GM18517 (cell line): ENCODE data around the gene RAB37.
A peak's percentile ranks its signal among the peaks of the same experiment; 100 is the strongest.

ENCODE experiments used
- ATAC-seq: cut with Tn5 transposase; IDR thresholded peaks from one replicate; pipeline ENCODE4 v1.9.1; 2021; ENCODE audit warnings: mild to moderate bottlenecking, moderate library complexity; ENCODE audit not compliant: unreplicated experiment

Gene RAB37

DNA sequence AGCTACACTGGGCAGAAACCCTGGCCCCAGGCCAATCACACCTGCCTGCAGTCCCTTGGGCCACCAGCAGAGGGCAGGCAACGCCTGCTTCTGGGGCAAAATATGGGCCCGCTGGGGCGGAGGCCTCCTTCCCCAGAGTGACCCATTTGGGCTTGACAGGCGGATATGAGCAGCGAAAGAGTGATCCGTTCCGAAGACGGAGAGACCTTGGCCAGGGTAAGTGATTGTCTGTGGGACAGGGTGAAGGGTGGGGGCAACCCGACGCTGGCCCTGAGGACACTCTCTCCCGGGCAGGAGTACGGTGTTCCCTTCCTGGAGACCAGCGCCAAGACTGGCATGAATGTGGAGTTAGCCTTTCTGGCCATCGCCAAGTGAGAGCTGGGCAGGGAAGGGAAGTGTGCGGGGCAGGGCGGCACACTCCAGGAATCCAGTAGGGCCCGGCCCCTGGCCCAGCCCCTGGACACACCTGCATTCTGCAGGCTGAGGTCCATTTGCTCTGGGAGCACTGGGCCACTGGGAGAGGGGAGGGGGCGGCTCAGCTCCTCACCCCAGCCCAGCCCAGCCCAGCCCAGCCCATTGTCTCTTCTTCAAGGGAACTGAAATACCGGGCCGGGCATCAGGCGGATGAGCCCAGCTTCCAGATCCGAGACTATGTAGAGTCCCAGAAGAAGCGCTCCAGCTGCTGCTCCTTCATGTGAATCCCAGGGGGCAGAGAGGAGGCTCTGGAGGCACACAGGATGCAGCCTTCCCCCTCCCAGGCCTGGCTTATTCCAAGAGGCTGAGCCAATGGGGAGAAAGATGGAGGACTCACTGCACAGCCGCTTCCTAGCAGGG is 7.9 kb downstream of the RAB37 start:
- no peak for ATAC-seq

DNA sequence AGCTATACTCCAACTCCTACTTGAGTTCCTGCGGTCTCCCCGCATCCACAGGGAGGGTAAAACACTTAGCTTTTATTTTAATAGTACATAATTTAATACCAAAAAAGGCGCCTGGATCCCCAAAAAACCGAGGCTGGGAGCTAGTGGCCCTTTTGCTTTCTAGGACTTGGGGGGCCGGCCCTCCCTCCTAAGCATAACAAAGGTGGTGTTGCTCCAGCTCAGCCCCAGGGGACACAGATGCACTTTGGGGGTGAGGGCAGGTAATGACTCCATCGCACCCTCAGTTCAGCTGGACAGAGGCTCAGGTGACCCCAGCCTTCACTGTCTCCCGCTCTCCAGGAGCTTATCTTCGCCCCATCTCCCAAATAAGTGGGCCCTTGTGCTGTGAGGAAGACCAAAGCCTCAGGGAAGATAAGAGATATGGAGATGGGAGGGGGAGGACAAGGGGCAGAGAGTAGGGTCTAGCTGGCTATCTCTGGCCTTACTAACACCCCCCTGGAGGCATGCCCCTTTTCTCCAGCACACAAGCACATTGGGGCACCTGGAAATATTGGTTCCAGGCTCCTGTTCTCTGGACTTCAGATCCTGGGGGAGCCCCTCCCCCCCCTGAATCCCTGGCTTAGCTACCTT is 8.6 kb downstream of the RAB37 start:
- ATAC-seq = no peak

DNA sequence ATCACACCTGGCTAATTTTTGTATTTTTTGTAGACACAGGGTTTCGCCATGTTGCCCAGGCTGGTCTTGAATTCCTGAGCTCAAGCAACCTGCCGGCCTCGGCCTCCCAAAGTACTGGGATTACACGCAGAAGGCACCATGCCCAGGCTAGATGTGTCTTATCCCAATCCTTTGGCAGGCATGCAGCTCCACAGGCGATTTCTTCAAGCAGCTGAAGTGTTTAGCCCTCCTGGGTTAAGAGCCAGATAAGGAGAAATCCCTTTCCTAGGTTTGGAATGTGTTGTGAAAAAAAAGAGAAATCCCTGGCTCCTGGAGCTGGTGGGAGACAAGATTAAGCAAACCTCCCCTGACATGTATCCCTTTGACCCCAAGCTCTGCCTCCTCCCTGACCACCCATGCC is 9.3 kb downstream of the RAB37 start:
- ATAC-seq = no peak

DNA sequence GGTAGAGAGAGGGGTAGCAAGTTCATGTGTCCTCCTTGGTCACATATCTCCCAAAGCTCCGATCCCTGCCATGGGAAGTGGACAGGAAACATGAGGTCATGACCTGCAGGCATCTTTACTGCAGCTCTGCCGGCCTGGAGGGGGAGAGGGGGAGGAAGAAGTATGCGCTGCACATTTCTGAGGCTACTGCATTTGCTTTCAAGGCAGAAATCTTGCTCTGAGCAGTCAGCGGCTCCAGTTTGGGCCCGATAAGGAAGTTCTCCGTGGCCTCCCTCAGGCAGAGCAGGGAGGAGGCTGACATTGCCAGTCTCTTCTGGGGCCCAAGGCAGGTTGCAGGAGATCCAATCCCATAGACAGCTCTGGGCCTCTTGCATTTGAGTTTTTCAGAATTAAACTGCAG is 9.9 kb downstream of the RAB37 start:
- no peak for ATAC-seq

DNA sequence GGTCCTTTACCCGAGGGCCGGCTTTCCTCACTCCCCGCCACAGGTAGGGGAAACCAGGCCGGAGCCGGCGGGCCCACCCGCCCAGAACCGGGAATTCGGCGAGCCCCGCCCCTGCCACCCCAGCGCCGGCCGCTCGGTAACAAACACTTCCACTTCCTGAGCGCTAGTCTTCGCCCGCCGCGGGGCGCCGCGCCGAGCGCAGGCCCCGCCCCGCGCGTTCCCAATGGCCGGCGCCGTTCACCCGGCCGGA is 11.1 kb downstream of the RAB37 start:
- peak; percentile 74 for ATAC-seq

DNA sequence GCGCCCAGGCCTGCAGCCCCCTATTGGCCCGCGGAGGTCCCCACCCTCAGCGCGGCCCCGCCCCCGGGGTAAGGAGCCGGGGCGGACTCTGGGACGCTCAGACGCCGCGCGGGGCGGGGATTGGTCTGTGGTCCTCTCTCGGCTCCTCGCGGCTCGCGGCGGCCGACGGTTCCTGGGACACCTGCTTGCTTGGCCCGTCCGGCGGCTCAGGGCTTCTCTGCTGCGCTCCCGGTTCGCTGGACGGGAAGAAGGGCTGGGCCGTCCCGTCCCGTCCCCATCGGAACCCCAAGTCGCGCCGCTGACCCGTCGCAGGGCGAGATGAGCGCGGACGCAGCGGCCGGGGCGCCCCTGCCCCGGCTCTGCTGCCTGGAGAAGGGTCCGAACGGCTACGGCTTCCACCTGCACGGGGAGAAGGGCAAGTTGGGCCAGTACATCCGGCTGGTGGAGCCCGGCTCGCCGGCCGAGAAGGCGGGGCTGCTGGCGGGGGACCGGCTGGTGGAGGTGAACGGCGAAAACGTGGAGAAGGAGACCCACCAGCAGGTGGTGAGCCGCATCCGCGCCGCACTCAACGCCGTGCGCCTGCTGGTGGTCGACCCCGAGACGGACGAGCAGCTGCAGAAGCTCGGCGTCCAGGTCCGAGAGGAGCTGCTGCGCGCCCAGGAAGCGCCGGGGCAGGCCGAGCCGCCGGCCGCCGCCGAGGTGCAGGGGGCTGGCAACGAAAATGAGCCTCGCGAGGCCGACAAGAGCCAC is 11.6 kb downstream of the RAB37 start, which contains the start of gene NHERF1:
Gene NHERF1, plus strand, starts transcription at position 100 of the 750 bp plus-strand sequence. Its CDS starts 219 bp downstream, at position 319.
- ATAC-seq = peak; percentile 25

DNA sequence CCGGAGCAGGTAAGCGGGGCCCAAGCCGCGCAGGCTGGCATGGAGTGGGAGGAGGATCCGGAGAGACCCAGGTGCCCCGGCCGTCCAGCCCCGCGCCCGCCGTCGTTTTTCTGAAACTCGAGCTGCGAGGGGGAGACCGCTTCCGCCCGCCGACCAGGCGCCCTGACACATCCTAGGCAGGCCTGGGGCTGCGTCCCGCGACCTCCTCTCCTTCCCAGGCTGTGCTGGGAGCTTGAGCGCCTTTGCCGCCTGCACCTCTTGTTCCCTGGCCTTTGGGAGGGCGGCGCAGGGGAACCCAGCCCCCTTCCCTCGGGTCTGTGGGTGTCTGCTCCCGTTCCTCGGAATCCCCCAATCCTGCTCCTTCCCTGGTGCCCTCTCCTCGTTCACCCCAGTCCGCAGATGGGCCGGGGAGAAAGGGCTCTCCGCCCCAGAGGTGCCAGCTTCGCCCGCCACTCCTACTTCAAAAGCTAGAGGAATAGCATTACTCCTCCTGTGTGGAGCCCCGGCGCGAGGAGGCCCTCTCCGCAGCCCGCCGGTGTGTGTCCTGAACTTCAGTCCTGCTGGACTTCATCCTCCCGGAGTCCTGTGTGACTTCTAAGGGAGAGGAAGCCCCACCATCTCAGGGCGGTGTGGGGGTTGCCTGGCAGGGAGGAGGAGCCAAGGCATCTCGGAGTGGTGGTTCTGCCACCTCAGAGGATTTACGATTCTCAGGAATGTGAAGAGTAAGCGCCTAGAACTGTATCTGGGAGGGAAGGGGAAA is 12.4 kb downstream of the RAB37 start:
- ATAC-seq = no peak

DNA sequence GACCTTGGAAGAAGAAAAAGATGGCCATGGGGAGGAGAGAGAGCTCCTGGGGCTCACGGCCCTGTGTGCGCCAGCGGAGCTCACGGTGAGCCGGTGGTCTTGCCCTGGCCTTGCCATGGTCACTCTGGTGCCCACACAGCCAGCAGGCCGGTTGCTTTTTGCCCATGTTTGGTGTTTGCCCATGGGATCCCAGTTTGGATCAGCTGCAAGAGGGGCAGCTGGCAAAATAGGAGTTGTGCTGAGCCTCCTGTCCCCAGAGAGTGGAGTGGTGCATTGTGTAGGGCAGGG is 12.9 kb downstream of the RAB37 start:
- ATAC-seq = no peak

DNA sequence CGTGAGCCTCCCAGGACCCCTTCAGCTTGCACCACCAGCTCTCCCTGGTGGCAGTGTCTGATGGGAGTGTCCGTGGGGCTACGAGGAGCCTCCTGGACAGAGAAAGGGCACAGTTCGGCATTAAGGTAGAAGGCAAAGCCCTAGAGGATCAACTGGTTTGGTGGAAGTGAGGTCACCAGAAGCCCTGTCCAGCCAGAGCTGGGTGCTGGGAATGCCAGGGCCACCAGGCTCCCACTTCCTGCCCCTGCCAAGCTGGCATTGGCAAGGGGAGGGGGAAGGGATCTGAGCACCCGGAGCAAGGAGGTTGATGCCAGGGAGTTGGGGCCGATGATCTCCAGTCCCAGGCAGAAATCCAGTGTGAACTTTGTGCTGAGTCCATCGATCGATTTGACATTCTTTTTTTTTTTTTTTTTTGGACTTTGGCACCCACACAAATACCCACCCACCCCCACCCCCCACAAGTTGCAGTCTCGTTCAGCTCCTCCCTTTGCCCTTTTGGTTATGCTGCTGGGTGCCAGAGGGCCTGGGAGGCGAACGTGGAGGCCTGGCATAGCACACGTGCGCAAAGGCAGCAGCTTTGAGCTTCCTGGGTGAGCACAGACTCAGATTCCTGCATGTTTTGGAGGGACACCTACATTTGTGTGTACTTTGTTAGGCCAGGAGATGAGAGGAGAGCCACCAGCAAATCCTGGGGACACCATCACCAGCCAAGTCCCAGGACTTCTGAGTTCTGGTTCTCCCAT is 13.4 kb downstream of the RAB37 start:
- ATAC-seq = no peak

DNA sequence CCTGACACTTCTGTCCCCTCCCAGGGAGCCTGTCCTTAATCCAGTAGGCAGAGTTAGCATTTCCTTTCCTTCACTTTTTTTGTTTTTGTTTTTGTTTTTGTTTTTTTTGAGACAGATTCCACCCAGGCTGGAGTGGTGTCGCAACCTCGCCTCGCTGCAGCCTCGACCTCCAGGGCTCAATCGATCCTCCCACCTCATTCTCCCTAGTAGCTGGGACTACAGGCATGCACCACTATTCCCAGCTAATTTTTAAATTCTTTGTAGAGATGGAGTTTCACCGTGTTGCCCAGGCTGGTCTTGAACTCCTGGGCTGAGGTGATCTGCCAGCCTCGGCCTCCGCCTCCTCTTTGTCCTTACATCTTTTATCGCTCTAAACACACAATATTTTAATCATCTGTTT is 15.4 kb downstream of the RAB37 start:
- no peak for ATAC-seq

DNA sequence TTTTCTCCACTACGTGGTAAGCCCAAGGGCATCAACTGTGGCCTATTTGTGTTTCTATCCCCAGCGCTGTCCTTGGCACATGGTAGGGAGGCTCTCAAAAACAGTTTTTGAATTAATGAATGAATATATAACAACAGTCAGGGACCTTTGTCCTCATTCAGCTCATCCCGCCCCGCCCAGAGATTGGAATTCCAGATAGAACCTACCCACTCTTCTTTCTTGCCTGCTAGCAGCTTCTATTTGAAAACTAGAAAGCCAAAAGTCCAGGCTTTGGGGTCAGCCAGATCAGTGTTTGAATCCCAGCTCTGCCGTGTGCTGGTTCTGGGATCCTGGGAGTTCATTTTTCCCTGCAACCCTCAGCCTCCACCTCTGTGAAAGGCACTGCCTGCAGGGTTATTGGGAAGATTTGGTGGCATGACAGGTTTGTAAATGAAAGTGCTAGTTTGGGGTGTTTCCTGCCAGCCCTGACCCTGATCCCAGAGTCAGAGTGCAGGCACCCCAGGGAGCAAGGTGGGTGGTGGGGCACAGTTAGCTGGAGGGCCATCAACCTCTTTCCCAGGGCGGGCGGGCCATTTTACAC is 15.9 kb downstream of the RAB37 start:
- no peak for ATAC-seq

DNA sequence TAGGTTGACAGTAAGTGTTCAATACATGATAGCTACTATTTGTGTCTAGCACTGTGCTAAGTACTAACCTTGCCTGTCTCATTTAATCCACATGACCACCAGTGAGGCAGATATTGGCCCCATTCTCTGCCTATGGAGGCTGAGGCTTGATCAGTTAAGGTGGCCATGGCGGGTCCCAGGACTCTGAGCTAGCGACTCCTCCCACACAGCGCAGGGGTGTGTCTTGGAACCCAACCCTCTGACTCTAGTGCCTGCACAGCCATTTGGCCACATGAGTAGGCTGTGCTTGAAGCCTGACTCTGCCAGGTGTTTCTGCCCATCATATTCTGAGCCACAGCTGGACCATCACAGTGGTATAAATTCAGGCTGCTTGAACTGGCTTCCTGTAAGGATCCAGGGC is 17.8 kb downstream of the RAB37 start:
- ATAC-seq = no peak

DNA sequence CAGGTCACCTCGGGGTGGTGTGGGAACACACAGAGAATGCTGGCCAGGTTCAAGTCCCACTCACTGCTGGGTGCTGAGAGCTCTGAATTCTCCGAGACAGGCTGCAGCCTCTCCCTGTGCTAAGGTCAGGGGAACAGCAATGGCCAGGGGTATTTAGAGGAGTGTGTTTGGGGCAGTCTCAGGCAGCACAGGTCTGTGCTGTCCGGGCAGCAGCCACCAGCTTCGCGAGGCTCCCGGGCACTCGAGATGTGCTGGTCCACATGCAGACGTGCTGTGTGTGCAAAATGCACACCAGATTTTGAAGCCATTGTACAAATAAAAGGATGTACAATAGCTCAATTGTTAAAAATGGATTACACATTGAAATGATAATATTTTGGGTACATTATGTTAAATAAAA is 18.5 kb downstream of the RAB37 start:
- ATAC-seq = no peak

DNA sequence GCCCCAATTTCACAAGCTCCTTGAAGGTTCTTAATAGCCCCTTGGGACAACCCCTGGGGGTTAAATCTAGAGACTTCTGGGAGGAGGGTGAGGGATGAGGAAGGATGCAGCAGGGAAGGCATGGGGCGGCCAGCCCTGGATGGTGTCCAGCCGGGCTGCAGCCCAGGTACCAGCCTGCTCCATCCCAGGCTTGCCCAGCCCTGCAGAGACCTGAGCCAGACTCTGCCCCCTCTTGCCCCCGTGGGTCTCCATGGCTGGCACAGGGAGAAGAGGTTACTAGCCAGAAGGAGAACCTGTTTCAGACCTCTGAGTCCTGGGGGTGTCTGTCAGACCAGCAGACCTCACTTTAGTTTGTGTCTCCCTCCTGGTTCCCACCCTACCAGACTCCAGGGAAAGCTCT is 19.8 kb downstream of the RAB37 start:
- no peak for ATAC-seq

DNA sequence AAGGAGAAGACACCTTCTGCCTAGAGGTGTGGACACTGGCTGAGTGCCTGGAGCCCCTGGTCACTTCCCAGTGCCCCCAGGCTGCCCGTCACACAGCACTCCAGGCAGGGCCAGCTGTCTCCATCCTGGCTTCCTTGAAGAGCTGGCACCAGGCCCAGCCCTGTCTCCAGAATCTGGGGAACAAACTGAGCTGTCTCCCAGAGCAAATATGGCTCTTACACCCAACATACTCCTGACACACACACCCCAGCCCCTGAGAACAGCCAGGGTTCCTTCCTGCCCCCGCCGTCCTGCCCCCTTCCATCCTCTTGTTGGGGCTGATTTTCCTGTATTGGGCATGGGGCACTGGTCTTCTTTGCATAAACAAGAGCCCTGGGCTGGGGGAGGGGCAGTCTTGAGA is 20.4 kb downstream of the RAB37 start:
- ATAC-seq = no peak

DNA sequence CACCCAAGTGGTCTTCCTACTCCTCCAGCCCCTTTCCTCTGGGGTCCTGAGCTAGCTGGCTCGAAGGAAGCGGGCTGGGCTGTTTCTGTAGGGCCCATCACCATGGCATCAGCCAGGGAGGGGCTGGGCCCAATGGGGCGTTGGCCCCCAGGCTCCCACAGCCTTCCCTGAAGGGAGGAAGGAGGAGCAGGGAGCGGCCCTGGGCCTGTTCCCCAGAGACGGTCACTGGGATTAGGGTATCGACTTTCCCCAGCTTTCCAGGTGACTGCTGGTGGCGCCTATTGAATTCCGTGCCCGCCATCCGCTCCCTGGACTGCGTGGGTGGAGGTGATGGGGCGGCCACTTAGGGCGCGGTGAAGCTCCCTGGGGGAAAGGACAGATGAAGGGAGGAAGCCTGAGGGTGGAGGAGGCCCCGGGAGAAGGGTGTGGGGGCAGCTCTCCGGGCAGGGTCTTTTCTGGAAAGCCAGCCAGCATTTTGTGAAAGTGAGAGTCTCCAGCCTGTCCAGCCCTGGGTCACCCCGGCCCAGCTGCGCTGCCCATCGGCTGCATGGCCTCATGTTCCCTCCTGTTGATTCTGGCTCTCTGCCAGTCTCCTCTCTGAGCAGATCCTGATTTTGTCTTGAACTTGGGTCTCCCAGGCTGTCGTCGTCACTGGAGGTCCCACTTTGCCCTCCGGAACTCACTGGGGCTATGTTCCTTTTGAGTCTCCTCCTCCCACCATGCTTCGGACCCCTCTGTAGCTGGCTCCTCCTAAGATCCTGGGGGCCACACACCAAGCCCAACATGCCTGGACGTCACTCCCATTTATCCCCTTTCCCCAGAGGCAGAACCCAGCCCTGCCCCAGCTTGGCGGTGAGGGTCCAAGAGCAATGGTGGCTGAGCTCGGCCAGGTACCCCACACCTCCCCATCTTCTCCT is 21.1 kb downstream of the RAB37 start:
- ATAC-seq = no peak

DNA sequence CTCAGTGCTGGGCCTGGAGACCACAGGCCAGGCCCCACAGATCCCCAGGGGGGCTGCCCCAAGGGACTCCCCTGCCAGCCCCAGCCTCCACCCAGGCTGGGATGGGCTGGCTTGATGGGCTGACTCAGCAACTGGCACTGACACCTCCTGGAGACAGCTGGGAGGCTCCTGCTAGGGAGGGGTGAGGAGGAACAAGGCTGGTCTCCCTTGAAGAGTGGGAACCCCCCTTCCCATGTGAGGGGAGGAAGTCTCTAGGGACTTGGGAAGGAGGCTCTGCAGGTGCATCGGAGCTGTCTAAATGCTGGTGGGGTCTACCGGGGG is 21.8 kb downstream of the RAB37 start:
- ATAC-seq = no peak

DNA sequence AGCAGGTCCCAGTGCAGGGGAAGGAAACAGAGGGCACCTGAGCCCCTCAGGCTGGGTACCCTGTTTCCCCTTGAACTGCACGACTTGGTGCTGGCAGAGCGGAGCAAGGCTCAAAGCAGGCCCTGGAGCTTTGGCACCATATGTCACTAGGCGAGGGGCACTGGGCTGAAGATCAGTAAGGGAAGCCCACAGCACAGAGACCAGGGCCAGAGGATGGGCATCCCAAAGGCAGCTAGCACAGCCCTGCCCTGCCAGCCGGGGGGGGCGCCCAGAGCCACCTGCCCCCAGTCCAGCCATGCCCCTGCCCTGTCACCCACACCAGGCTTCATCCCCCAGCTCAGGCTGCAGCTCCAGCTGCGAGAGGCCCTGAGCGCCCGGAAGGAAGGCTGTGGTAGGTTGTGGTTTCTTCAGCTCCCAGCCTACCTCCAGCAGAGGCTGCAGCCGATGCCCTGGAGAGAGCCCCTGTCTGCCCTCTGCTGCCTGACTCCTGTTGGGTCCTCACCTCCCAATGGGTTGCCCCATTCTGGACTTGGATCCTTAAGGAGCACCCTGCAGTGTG is 22.3 kb downstream of the RAB37 start:
- peak; percentile 68 for ATAC-seq

DNA sequence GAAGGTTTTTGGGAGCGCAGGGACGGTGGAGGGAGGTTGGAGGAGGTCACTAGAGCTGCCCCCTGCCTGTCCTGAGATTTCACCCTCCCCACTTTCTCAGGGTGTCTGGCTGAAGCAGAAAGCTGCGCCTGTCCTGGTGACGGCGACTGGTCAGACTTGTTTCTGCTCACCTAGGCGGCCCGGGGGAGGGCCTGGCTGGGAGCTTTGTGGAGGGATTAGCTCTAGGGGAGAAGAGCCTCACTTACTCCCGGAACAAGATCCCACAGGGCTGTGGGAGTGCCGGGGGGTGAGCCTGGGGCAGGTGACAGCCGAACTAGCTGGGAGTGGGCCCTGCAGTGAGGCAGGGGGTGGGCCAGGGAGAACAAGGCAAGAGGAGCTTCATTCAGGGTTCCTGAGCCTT is 22.9 kb downstream of the RAB37 start:
- ATAC-seq = no peak
